Left colon (tissue), 2 donors: ENCODE measurements around the gene COX4I2. TPM values are rescaled to one million over a fixed set of nuclear protein-coding genes. Genes with fewer than 3 reads are reported as not detected.

Experiments
- ATAC-seq: fragments of 200-7000 bp; cut with Tn5 transposase; one replicate; pipeline ENCODE4 v1.9.1; 2020; ENCODE audit warnings: mild to moderate bottlenecking, moderate library complexity
- DNase-seq, 2 donors: peaks; one replicate each; pipeline ENCODE4 v3.0.0-alpha.2; 2020
- intact Hi-C, 2 donors: fragments of 100-400 bp; cut with DNase I in 1 of 2; cut with micrococcal nuclease in 1 of 2; formaldehyde crosslinking; loops; one replicate each; pipeline versions ENCODE4 v1.11.2 to v1.14.0; 2022; cut with DNase I, micrococcal nuclease
- total RNA-seq, 2 donors: library from RNA; stranded (reverse); fragmentation: NEBNext Ultra II Directional; extraction: Animal tissue kit (Norgen Biotek cat#: 25700); gene quantifications; one replicate each; pipeline ENCODE4 v1.2.1, GENCODE V29; 2021
- donor health status: DM: no; HTN: no; CAD: no.
- donor health status: DM: yes; HTN: yes; CAD: no.

Gene COX4I2
- total RNA-seq, 2 donors from 2014 or later = 0.67 TPM; not detected in 1

DNA sequence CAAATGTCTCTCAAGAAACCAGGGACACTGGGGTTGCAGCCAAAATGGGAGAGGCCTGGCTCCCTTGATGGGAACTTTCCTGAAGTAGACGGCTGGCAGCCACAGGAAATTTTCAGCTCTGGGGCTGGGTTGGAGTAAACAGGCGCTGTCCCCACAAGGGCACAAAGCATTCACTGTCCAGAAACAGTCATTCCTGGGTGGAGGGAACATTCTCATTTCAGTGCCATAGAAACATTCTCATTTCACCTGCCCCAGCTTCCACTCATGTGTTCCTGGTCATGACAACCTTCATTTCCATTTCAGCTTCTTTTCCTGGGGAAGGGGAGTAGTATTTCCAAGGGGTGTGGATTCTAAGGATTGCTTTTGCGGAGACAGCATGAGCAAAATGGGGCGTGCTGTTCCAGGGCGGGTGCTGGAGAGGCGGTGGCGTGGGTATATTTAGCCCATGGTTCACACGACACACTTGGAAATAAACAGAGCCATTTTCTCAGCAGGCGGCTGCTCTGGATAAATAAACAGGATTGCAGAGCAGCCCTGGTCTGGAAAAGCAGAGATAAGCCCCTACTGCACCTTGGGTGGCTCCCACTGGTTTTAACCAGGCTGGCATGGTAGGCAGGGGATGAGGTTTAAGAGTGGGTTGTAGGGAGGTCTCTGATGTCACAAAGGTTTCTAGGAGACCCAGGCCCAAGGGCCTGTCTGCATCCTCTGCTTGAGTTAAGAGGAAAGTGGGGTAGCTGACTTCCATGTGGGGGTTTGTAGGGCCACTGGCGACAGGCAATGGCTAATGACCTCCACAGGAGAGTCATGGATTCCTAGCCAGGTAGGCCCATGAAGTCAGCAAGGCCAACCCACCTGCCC is 32.9 kb downstream of the COX4I2 start:
- peak; percentile 67 for ATAC-seq
- intact Hi-C loops = no loop called here
- peak; percentile 60 to 68 for DNase-seq

- no peak for DNase-seq
- intact Hi-C loops = no loop called here
- no peak for ATAC-seq
Observed at GRCh38 chr20:31671324-31671723, 33.6 kb downstream of the COX4I2 start.

GRCh38 chr20:31673435-31673834 is 35.7 kb downstream of the COX4I2 start:
- ATAC-seq = no peak

GRCh38 chr20:31673943-31674463 is 36.3 kb downstream of the COX4I2 start:
- intact Hi-C loops = no loop called here
- ATAC-seq (no peak), DNase-seq (no peak)

More at GRCh38 chr20:31673435-31673834, 35.7 kb downstream of the COX4I2 start:
- intact Hi-C loops = no loop called here
- DNase-seq = no peak

DNA sequence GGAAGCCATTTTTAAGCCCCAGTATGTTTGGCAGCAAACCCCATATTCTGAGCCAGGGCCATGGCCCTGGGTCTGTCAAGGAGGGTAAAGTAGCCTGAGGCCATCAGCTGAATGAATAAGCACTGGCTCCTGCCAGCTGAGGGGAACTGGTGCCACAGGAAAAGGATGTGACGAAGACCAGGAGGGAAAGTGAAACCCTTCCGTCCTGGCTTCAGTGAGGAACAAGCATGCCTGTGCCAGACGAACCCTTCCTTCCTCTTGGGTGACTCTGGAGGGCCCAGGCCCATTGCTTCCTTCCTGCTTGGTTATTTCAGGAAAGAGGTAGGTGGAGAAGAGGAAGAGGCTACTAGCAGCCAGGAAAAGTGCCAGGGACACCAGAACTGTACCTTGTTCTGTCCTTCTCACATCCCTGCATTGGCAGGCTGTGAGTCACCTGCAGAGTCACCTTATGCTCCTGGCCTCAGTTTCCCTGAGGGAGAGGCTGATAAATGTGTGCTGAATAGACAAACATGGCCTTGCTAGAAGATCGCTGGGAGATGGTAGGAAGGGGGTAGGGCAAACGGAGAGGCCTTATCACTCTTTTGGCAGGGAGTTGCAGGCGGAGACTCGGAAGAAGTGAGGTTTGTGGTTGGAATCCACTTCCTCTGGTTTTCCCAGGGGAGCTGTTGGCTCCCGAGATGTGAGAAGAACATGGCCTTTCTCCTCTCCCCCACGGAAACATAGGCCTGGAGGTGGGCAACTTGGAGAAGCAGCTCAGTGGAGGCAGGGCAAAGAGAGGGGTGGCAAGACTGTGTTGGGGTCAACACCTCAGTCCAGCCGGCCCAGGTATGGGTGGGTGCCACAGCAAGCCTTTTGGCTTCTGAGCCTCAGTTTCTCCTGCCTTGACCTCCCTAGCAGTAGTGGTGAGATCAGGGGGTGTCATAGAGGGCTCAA is 37.4 kb downstream of the COX4I2 start:
- intact Hi-C loops = no loop called here
- DNase-seq = peak; percentile 44 to 72
- peak; percentile 12 for ATAC-seq

GRCh38 chr20:31675828-31676608 is 38.3 kb downstream of the COX4I2 start:
- ATAC-seq = peak; percentile 12
- DNase-seq = no peak
- intact Hi-C loops = no loop called here

DNA sequence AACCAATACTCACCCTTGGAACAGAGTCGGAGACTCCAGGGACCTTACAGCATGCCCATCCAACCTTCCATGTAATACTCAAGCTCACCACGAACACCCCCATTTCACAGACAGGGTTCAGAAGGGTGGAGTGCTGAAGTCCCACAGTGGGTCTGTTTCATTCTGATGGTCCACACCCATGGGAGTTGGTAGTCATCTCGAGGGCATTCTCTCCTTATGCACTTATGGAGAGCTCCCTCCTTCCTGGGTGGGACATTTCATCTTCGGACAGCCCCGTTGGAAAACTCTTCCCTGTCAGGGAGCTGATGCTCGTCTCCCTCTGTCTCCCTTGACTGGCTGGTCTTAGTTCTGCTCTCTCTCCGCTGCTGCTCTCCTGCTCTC is 38.9 kb downstream of the COX4I2 start:
- ATAC-seq (no peak), DNase-seq (no peak)
- intact Hi-C loops = no loop called here

GRCh38 chr20:31677553-31678260 is 40.0 kb downstream of the COX4I2 start:
- DNase-seq (no peak), ATAC-seq (no peak)
- intact Hi-C loops = no loop called here

DNA sequence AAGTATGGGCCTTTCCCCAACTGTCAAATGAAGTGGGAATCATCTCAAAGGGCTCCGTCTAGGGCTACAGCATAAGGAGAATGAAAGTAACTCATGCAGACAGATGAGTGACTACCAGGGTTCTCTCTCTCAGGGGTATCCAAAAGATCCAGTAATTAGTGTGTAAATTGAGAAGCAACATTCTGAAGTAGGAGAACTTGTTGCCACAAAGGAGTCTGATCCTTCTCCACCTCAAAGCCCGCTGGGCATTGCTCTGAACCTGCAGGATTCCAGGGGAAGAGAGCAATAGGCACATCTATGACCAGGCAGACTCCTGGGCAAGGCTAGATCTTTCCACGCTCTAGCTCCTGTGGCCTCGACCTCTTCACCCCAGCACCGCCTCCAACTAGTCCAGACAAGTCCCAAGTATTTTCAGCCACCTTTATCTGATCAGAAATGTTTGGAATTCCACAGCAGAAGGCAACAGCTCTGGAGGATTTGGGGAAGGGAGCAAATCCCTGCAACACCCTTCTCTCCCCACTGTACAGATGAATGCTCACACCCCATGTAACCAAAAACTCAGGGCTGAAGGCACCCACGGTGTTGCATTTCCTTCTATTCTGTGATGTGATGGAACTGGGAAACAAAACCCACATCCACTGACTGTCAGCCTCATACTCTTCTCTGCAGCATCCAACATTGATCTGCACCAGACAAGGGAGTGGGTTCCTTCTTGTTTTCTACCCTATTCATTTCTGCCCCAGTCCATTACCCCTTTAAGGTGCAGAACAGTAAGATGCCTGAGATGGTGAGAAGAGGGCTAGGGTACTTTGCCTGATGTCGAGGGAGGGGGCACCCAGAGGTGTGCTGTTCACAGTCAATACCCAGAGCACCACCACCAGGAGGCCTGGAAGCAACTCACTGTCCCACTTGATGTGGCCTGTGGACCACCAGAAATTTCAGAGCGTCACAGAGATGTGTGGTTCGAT is 41.0 kb downstream of the COX4I2 start:
- DNase-seq (no peak), ATAC-seq (no peak)
- intact Hi-C loops = no loop called here

- DNase-seq (no peak), ATAC-seq (no peak)
- intact Hi-C loops = no loop called here
Observed at GRCh38 chr20:31679357-31680285, 41.9 kb downstream of the COX4I2 start.

DNA sequence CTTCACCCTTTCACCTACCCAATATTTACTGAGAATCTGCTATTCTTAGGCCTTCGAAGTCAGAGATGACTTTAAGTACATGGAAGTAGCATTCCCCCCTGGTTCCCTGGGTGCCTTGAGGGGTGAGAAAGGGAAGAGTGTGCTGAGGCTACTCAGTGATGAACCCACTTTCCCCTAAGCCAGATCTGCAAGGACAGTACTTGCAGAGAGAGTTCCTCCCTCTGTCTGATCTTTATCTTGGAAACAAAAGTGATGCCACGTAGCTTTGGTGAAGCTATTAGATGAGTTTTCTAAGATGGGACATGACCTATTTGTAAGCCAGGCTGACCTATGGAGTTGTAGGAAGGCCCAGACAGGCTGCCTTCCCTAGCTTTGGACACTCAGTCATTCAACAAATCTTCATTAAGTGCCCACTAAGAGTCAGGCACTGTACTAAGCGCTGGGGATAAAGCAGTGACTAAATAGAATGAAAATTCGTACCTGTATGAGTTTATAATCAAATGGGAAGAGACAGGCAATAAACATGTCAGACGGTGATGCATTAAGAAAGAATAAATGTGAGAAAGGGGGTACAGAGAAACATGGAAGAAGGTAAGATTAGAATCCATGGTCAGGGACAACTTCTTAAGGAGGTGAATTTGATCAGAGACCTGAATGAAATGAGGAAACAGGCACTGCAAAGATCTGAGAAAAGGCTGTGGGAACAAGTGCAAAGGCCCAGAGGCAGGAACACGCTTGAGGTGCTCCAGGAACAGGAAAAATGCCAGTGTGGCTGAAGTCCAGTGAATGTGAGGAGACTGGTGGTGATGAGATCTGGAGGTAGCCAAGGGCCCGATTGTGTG is 42.8 kb downstream of the COX4I2 start:
- ATAC-seq (no peak), DNase-seq (no peak)
- intact Hi-C loops = no loop called here

DNA sequence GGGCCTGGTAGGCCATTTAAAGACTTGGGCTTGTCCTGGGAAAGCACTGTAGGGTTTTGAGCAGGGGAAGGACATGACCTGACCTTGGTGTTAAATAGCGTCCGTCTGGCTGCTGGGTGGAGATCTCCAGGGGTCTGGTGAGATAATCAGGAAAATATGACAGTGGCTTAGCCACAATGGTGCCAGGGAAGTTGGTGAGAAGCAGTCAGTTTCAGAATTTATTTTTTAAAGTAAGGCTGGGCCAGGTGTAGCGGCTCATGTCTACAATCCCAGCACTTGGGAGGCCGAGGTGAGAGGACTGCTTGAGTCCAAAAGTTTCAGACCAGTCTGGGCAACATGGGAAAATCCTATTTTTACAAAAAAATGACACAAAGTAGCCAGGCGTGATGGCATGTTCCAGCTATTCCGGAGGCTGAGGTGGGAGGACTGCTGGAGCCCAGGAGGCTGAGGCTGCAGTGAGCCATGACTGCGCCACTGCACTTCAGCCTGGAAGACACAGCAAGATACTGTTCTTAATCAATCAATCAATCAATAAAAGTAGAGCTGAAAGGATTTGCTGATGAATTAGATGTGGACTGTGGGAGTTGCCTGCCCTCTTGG is 43.5 kb downstream of the COX4I2 start:
- ATAC-seq (no peak), DNase-seq (no peak)
- intact Hi-C loops = no loop called here

DNA sequence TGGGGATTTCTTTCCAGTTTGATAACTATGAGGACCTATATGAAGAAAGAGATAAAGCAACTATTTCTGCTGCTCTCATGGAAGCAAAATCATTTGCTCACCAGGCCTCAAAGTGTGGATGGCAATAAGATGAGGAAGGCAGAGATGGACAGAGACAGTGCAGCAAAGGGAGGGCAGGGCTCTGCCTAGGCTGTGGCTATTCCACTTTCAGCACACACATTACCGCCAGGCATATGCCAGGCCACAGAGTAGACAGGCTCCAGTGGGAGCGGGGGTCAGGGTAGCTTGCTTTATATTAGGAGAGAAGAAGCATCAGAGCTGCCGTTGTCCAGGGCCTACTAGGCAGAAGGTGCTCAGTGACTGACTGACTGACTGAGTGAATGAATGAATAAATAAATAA is 44.1 kb downstream of the COX4I2 start:
- DNase-seq (no peak), ATAC-seq (no peak)
- intact Hi-C loops = no loop called here

- ATAC-seq = no peak
- intact Hi-C loops = no loop called here
- no peak for DNase-seq
Observed at GRCh38 chr20:31682352-31682751, 44.6 kb downstream of the COX4I2 start.

GRCh38 chr20:31682927-31683326 is 45.2 kb downstream of the COX4I2 start:
- DNase-seq (no peak), ATAC-seq (no peak)
- intact Hi-C loops = no loop called here
